ENCODE results near the gene KLHL35. TPM values are rescaled to one million over a fixed set of nuclear protein-coding genes. Genes with fewer than 3 reads are reported as not detected.

The KLHL35 gene
- total and polyA plus RNA-seq, 2 experiments from 2014 or later = 0.10 to 0.28 TPM

- no peak for TF ChIP-seq ZNF462 (CRISPR knock-in tag; IDR thresholded peaks at IDR 0.05)
- no peak for TF ChIP-seq CREB1 (CRISPR knock-in tag; IDR thresholded peaks at IDR 0.05; ENCODE audit: low read depth)
- TF ChIP-seq POLR2AphosphoS5 (IDR thresholded peaks at IDR 0.05; ENCODE audit: low read depth) = no peak
- TF ChIP-seq NANOG (IDR thresholded peaks at IDR 0.05; ENCODE audit: borderline replicate concordance) = no peak
- TF ChIP-seq ETS1 (IDR thresholded peaks at IDR 0.05) = no peak
- TF ChIP-seq STAT1 (IDR thresholded peaks at IDR 0.05; ENCODE audit: unreplicated experiment) = no peak
- no peak for TF ChIP-seq ZNF114 (CRISPR knock-in tag; IDR thresholded peaks at IDR 0.05)
- no peak for TF ChIP-seq JUNB (IDR thresholded peaks at IDR 0.05; ENCODE audit: unreplicated experiment)
- no peak for TF ChIP-seq EZH2phosphoT487 (IDR thresholded peaks at IDR 0.05; ENCODE audit: unreplicated experiment)
- TF ChIP-seq, protein P1, sequence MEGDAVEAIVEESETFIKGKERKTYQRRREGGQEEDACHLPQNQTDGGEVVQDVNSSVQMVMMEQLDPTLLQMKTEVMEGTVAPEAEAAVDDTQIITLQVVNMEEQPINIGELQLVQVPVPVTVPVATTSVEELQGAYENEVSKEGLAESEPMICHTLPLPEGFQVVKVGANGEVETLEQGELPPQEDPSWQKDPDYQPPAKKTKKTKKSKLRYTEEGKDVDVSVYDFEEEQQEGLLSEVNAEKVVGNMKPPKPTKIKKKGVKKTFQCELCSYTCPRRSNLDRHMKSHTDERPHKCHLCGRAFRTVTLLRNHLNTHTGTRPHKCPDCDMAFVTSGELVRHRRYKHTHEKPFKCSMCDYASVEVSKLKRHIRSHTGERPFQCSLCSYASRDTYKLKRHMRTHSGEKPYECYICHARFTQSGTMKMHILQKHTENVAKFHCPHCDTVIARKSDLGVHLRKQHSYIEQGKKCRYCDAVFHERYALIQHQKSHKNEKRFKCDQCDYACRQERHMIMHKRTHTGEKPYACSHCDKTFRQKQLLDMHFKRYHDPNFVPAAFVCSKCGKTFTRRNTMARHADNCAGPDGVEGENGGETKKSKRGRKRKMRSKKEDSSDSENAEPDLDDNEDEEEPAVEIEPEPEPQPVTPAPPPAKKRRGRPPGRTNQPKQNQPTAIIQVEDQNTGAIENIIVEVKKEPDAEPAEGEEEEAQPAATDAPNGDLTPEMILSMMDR (conservative IDR thresholded peaks at IDR 0.05; ENCODE audit: low read depth in 2 of 2) = no peak
Measured at GRCh38 chr11:75477614-75477935, 44.6 kb upstream of the KLHL35 start (continued).

Measured in GM23338 (cell line).